ENCODE results near the gene SPTAN1.

The SPTAN1 gene

GRCh38 chr9:128633057-128633456 is 80.7 kb downstream of the SPTAN1 start:
- Histone ChIP-seq H3K9ac (ENCODE audit: low read depth, low read length, poor library complexity, severe bottlenecking) (no peak overlapping the region), H3F3A (ENCODE audit: low read depth) (no peaks in the 10 kb centered on the region), H3K79me2 (ENCODE audit: insufficient read depth, low read length) (no peaks in the 10 kb centered on the region), H3K4me1 (ENCODE audit: insufficient read depth, low read length, poor library complexity, severe bottlenecking) (no peaks in the 10 kb centered on the region), H2AFZ (ENCODE audit: low read length) (no peak overlapping the region), H3K27me3 (ENCODE audit: insufficient read depth, low read length, poor library complexity, severe bottlenecking) (no peaks in the 10 kb centered on the region), H3K9me3 (ENCODE audit: insufficient read depth, low read depth, low read length) (no peaks in the 10 kb centered on the region), H3K9me2 (replicated peaks; ENCODE audit: low read depth, low read length) (no peaks in the 10 kb centered on the region), H3K4me2 (ENCODE audit: low read depth, low read length, poor library complexity, severe bottlenecking) (no peak overlapping the region), H4K20me1 (ENCODE audit: insufficient read depth, low read length, poor library complexity, severe bottlenecking) (no peaks in the 10 kb centered on the region), H3K36me3 (ENCODE audit: insufficient read depth, low read length) (peaks cover 41% of the 10 kb centered on the region; the same call in 1 of the 2 replicates), H3K4me3 (ENCODE audit: low read length, poor library complexity, severe bottlenecking) (no peak overlapping the region)
- TF ChIP-seq, protein P1, sequence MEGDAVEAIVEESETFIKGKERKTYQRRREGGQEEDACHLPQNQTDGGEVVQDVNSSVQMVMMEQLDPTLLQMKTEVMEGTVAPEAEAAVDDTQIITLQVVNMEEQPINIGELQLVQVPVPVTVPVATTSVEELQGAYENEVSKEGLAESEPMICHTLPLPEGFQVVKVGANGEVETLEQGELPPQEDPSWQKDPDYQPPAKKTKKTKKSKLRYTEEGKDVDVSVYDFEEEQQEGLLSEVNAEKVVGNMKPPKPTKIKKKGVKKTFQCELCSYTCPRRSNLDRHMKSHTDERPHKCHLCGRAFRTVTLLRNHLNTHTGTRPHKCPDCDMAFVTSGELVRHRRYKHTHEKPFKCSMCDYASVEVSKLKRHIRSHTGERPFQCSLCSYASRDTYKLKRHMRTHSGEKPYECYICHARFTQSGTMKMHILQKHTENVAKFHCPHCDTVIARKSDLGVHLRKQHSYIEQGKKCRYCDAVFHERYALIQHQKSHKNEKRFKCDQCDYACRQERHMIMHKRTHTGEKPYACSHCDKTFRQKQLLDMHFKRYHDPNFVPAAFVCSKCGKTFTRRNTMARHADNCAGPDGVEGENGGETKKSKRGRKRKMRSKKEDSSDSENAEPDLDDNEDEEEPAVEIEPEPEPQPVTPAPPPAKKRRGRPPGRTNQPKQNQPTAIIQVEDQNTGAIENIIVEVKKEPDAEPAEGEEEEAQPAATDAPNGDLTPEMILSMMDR (conservative IDR thresholded peaks at IDR 0.05; ENCODE audit: low read length) = no peak
- no peak for TF ChIP-seq EZH2phosphoT487 (IDR thresholded peaks at IDR 0.05; ENCODE audit: borderline replicate concordance)

DNA sequence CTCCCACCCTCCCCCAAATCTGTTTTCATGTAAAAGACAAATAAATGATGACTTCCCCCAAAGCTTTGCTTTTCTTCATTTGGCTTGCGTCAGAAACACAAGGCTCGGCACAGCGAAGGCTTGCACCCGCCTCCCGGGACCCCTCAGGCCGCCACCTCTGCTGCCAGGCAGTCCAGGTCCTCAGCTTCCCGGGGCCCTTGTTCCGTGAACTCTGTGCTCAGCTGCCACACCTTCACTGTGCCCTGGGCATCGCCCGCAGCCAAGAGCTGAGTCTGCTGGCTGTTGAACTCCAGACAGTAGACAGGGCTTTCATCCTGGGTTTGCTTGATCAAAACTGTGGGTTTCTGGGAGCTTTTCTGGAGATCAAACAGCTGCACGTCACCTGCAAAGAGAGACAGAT is 81.2 kb downstream of the SPTAN1 start:
- Histone ChIP-seq H3K9ac (ENCODE audit: low read depth, low read length, poor library complexity, severe bottlenecking) (no peak overlapping the region), H3K9me2 (replicated peaks; ENCODE audit: low read depth, low read length) (no peaks in the 10 kb centered on the region), H3K4me2 (ENCODE audit: low read depth, low read length, poor library complexity, severe bottlenecking) (no peak overlapping the region), H3K9me3 (ENCODE audit: insufficient read depth, low read depth, low read length) (no peaks in the 10 kb centered on the region), H3K4me1 (ENCODE audit: insufficient read depth, low read length, poor library complexity, severe bottlenecking) (no peaks in the 10 kb centered on the region), H4K20me1 (ENCODE audit: insufficient read depth, low read length, poor library complexity, severe bottlenecking) (no peaks in the 10 kb centered on the region), H3F3A (ENCODE audit: low read depth) (no peaks in the 10 kb centered on the region), H3K36me3 (ENCODE audit: insufficient read depth, low read length) (peaks cover 35% of the 10 kb centered on the region; the same call in 1 of the 2 replicates), H2AFZ (ENCODE audit: low read length) (no peak overlapping the region), H3K4me3 (ENCODE audit: low read length, poor library complexity, severe bottlenecking) (no peak overlapping the region), H3K79me2 (ENCODE audit: insufficient read depth, low read length) (no peaks in the 10 kb centered on the region), H3K27me3 (ENCODE audit: insufficient read depth, low read length, poor library complexity, severe bottlenecking) (no peaks in the 10 kb centered on the region)
- TF ChIP-seq, protein P1 (conservative IDR thresholded peaks at IDR 0.05; ENCODE audit: low read length) = no peak
- no peak for TF ChIP-seq EZH2phosphoT487 (IDR thresholded peaks at IDR 0.05; ENCODE audit: borderline replicate concordance)

- Histone ChIP-seq H3F3A (ENCODE audit: low read depth) (no peaks in the 10 kb centered on the region), H3K79me2 (ENCODE audit: insufficient read depth, low read length) (no peaks in the 10 kb centered on the region), H2AFZ (ENCODE audit: low read length) (no peak overlapping the region), H4K20me1 (ENCODE audit: insufficient read depth, low read length, poor library complexity, severe bottlenecking) (no peaks in the 10 kb centered on the region), H3K4me3 (ENCODE audit: low read length, poor library complexity, severe bottlenecking) (no peak overlapping the region), H3K4me1 (ENCODE audit: insufficient read depth, low read length, poor library complexity, severe bottlenecking) (no peaks in the 10 kb centered on the region), H3K27me3 (ENCODE audit: insufficient read depth, low read length, poor library complexity, severe bottlenecking) (no peaks in the 10 kb centered on the region), H3K9ac (ENCODE audit: low read depth, low read length, poor library complexity, severe bottlenecking) (no peak overlapping the region), H3K4me2 (ENCODE audit: low read depth, low read length, poor library complexity, severe bottlenecking) (no peak overlapping the region), H3K36me3 (ENCODE audit: insufficient read depth, low read length) (peaks cover 30% of the 10 kb centered on the region; the same call in 1 of the 2 replicates), H3K9me3 (ENCODE audit: insufficient read depth, low read depth, low read length) (no peaks in the 10 kb centered on the region), H3K9me2 (replicated peaks; ENCODE audit: low read depth, low read length) (no peaks in the 10 kb centered on the region)
- no peak for TF ChIP-seq EZH2phosphoT487 (IDR thresholded peaks at IDR 0.05; ENCODE audit: borderline replicate concordance)
- TF ChIP-seq, protein P1 (conservative IDR thresholded peaks at IDR 0.05; ENCODE audit: low read length) = no peak
Measured at GRCh38 chr9:128634111-128634510, 81.7 kb downstream of the SPTAN1 start.

All from Loucy (cell line).